GM19372 (cell line): Measurements from ENCODE around the gene ANAPC15.

ENCODE experiments used
- ATAC-seq: cut with Tn5 transposase; IDR thresholded peaks from one replicate; pipeline ENCODE4 v1.9.1; 2021; ENCODE audit warnings: mild to moderate bottlenecking, low read depth, moderate library complexity; ENCODE audit not compliant: unreplicated experiment

The ANAPC15 gene

GRCh38 chr11:72061739-72062396, 50.6 kb downstream of the ANAPC15 start:
- ATAC-seq: no peak
